ENCODE data around the gene CA9. TPM values are rescaled to one million over a fixed set of nuclear protein-coding genes. Genes with fewer than 3 reads are reported as not detected.
A peak's percentile ranks its signal among the peaks of the same experiment; 100 is the strongest.

Gene CA9
- total RNA-seq, 4 donors from 2014 or later = 2.2 TPM; not detected in 3

DNA sequence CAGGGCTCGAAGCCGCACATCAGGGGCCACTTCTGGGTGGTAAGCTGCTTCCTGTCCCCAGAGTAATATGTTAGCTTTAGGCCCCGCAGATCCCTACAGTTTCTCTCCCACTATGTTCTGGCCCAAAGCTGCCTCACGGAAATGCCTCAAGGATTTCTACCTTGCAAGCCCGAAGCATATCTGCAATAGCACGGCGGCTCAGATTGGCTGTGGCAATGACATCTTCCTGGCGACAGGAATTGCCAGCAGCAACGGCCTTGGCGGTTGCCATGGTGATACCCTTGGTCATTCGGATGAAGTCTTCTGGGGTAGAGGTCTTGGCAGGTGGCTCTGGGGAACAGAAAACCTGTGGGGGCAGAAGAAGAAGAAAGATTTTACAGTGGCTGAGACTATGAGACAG lies 26.3 kb downstream of the CA9 start:
- TF ChIP-seq POLR2A (IDR thresholded peaks at IDR 0.05; ENCODE audit: low read depth) (no peak), EP300 (IDR thresholded peaks at IDR 0.05) (no peak), POLR2AphosphoS5 (IDR thresholded peaks at IDR 0.05) (no peak)
- TF ChIP-seq, protein P1, sequence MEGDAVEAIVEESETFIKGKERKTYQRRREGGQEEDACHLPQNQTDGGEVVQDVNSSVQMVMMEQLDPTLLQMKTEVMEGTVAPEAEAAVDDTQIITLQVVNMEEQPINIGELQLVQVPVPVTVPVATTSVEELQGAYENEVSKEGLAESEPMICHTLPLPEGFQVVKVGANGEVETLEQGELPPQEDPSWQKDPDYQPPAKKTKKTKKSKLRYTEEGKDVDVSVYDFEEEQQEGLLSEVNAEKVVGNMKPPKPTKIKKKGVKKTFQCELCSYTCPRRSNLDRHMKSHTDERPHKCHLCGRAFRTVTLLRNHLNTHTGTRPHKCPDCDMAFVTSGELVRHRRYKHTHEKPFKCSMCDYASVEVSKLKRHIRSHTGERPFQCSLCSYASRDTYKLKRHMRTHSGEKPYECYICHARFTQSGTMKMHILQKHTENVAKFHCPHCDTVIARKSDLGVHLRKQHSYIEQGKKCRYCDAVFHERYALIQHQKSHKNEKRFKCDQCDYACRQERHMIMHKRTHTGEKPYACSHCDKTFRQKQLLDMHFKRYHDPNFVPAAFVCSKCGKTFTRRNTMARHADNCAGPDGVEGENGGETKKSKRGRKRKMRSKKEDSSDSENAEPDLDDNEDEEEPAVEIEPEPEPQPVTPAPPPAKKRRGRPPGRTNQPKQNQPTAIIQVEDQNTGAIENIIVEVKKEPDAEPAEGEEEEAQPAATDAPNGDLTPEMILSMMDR (IDR thresholded peaks at IDR 0.05) = no peak
- H3K4me1 ChIP-seq = peaks cover 0 to 65% (median 41%) of the 10 kb centered on the region in 4 donors
- peak overlapping the region; percentile 95 to 98 (median 96) for H3K27ac ChIP-seq (replicated peaks in 1 of 4)
- H3K9me3 ChIP-seq = no peaks in the 10 kb centered on the region
- no peaks in the 10 kb centered on the region for H3K27me3 ChIP-seq
- WGBS = 86% methylated on average over 11 of the region's 11 CpGs
- DNase-seq (ENCODE audit: extremely low spot score) = no peak
- peaks cover 82 to 97% (median 93%) of the 10 kb centered on the region in 4 donors for H3K36me3 ChIP-seq
- intact Hi-C loops (cut with DNase I) = no loop called here
- H3K4me3 ChIP-seq = no peak overlapping the region

DNA sequence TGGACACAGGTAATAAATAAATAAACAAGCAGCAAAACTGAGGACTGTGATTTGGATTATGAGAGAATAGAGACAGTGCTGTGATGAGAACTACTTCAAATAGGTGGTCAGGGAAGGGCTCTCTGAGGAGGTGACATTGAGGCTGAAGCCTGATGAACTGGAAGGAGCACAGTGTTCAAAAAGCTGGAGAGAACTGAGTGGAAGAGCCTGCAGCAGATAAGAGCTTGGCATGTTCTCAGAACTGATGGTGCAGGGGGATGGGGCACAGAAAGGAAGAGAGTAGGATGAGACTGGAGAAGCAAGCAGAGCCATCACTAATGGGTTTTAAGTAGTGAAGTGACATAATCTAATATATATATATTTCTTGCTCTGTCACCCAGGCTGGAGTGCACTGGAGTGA lies 27.2 kb downstream of the CA9 start:
- Histone ChIP-seq H3K4me1 (peaks cover 0 to 56% (median 32%) of the 10 kb centered on the region in 4 donors), H3K4me3 (no peak overlapping the region), H3K9me3 (no peaks in the 10 kb centered on the region), H3K27me3 (no peaks in the 10 kb centered on the region), H3K27ac (replicated peaks in 1 of 4) (peak overlapping the region; percentile 95 to 98 (median 96)), H3K36me3 (peaks cover 91 to 100% (median 97%) of the 10 kb centered on the region in 4 donors)
- intact Hi-C loops (cut with DNase I) = no loop called here
- DNase-seq (ENCODE audit: extremely low spot score) = no peak
- TF ChIP-seq, protein P1 (IDR thresholded peaks at IDR 0.05) = no peak
- no peak for TF ChIP-seq POLR2AphosphoS5 (IDR thresholded peaks at IDR 0.05)
- TF ChIP-seq POLR2A (IDR thresholded peaks at IDR 0.05; ENCODE audit: low read depth) = no peak
- TF ChIP-seq EP300 (IDR thresholded peaks at IDR 0.05) = no peak

DNA sequence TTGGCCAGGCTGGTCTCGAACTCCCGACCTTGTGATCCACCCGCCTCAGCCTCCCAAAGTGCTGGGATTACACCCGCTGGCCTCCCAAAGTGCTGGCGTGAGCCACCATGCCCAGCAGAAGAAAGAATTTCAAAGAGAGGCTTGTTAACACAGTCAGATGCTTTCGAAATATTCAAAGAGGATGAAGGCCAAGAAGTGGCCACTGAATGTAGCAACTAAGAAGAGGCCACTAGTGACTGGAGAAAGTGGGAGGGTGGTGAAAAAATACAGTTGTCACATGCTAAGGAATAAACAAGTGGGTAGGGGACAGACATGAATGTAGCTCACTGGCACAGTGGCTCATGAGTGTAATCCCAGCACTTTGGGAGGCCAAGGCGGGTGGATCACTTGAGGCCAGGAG lies 29.0 kb downstream of the CA9 start:
- H3K9me3 ChIP-seq = no peaks in the 10 kb centered on the region
- 96% methylated on average over 7 of the region's 7 CpGs for WGBS
- peak overlapping the region; percentile 69 to 98 (median 96) for H3K27ac ChIP-seq (replicated peaks in 1 of 4)
- H3K36me3 ChIP-seq = peaks cover 100% of the 10 kb centered on the region in 4 donors
- no peaks in the 10 kb centered on the region for H3K27me3 ChIP-seq
- no peak overlapping the region for H3K4me3 ChIP-seq
- H3K4me1 ChIP-seq = peaks cover 0 to 39% (median 14%) of the 10 kb centered on the region in 4 donors
- no peak for TF ChIP-seq POLR2A (IDR thresholded peaks at IDR 0.05; ENCODE audit: low read depth)
- TF ChIP-seq POLR2AphosphoS5 (IDR thresholded peaks at IDR 0.05) = no peak
- no peak for TF ChIP-seq EP300 (IDR thresholded peaks at IDR 0.05)
- TF ChIP-seq, protein P1 (IDR thresholded peaks at IDR 0.05) = no peak
- intact Hi-C loops (cut with DNase I) = no loop called here
- DNase-seq (ENCODE audit: extremely low spot score) = no peak

DNA sequence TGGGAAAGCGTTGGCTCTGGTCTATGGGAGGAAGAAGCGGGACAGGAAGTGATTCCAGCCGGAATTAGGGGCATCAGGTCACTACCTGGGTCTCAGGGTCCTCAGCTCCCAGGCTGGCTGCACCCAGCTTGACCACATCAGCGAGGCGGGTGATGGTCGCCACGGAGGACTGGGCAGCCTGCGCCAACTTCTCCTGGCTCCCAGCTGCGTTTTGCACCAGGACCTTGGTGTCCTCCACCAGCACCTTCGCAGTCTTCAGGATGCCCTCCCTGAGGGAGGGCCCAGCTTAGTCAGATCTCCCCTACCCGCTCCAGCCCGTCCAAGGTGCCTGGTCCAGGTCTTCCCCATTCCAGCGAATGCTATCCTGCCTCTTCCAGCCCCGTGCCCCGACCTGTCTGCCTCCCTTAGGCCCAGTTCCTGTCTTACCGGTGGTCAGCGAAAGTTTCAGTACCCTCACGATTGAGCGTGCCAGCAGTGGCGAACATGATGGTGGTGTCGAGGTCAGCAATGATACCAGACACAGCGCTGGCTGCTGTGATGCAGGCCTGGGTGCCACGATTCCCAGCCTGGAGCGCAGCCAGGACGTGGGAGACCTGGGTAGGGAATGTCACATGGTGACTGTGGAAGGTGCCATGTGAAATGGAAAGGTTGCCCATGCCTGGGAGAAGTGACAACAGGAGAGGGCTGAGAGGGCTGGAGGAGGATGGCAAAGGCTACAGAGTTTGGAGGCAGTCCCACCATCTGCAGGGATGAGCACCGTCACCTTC lies 30.4 kb downstream of the CA9 start:
- Histone ChIP-seq H3K4me1 (peaks cover 0 to 25% (median 1%) of the 10 kb centered on the region in 4 donors), H3K4me3 (no peak overlapping the region), H3K9me3 (no peaks in the 10 kb centered on the region), H3K36me3 (peaks cover 100% of the 10 kb centered on the region in 4 donors), H3K27ac (replicated peaks in 1 of 4) (peak overlapping the region; percentile 69 to 98 (median 96)), H3K27me3 (no peaks in the 10 kb centered on the region)
- 93% methylated on average over 15 of the region's 26 CpGs for WGBS
- TF ChIP-seq, protein P1 (IDR thresholded peaks at IDR 0.05) = no peak
- peak in 1 of 2 donors; percentile 10 for TF ChIP-seq POLR2AphosphoS5 (IDR thresholded peaks at IDR 0.05)
- no peak for TF ChIP-seq POLR2A (IDR thresholded peaks at IDR 0.05; ENCODE audit: low read depth)
- no peak for TF ChIP-seq EP300 (IDR thresholded peaks at IDR 0.05)
- intact Hi-C loops (cut with DNase I) = no loop called here
- no peak for DNase-seq (ENCODE audit: extremely low spot score)

All from esophagus muscularis mucosa (tissue), 4 donors.